Endothelial cell of umbilical vein (primary cell): Measurements from ENCODE around the gene NSUN6. TPM values are rescaled to one million over a fixed set of nuclear protein-coding genes. Genes with fewer than 3 reads are reported as not detected.

Experiments used
- BruUV-seq: library from RNA; stranded (reverse); fragments of 400-500 nt; replicated peaks from 2 replicates; lab custom pipeline; 2021; lab: Mats Ljungman, UMichigan
- CTCF ChIA-PET: fragments of 300-600, 350-600 bp; sonication (Branson Sonifier 250); formaldehyde crosslinking; loops from one replicate; lab custom pipeline; 2021; ENCODE audit warnings: antibody characterized with exemption, inconsistent platforms; lab: Charles Lee
- POLR2A ChIA-PET: fragments of 300-600, 350-600 bp; sonication (Branson Sonifier 250); formaldehyde crosslinking; loops from one replicate; lab custom pipeline; 2021; ENCODE audit warnings: antibody characterized with exemption, inconsistent platforms; lab: Charles Lee
- DNase-seq: peaks from one replicate; pipeline ENCODE4 v3.0.0-alpha.2; 2011; ENCODE audit warnings: low read depth, low spot score
- FAIRE-seq: peaks from 2 replicates; lab custom pipeline; 2011; peaks lifted over from hg19 to GRCh38; lab: Jason Lieb, UNC
- H2AFZ ChIP-seq: 2 replicates; pipeline ENCODE4 v1.6.0; 2012; ENCODE audit warnings: low read depth, low read length, control low read depth, inconsistent platforms
- H3K27ac ChIP-seq: 2 replicates; pipeline ENCODE4 v1.5.1; 2011; ENCODE audit warnings: low read depth, mild to moderate bottlenecking, control low read depth, low read length, moderate library complexity; ENCODE audit not compliant: insufficient read depth
- H3K27me3 ChIP-seq, 2 experiments: 2 replicates each; pipeline versions ENCODE4 v1.6.0 to v1.6.1; 2011; ENCODE audit warnings: low read length in 2 of 2, mixed read lengths in 1 of 2; ENCODE audit not compliant: control insufficient read depth in 2 of 2, insufficient read depth in 2 of 2
- H3K36me3 ChIP-seq, 2 experiments: 2 replicates in 1 of 2; 3 replicates in 1 of 2; pipeline ENCODE4 v1.5.1; 2011; ENCODE audit warnings: low read length in 2 of 2, mild to moderate bottlenecking in 1 of 2, moderate library complexity in 1 of 2; ENCODE audit not compliant: control insufficient read depth in 2 of 2, insufficient read depth in 2 of 2; ENCODE audit errors: extremely low read depth in 1 of 2
- H3K4me1 ChIP-seq: 3 replicates; pipeline ENCODE4 v1.5.1; 2011; ENCODE audit warnings: mild to moderate bottlenecking, low read length; ENCODE audit not compliant: control insufficient read depth, insufficient read depth; ENCODE audit errors: extremely low read depth
- H3K4me2 ChIP-seq: 2 replicates; pipeline ENCODE4 v1.6.1; 2011; ENCODE audit warnings: low read length, control low read depth, mixed read lengths; ENCODE audit not compliant: insufficient read depth
- H3K4me3 ChIP-seq, 3 experiments: fragments of 200-600 bp in 1 of 3; sonication (generic), shearing (Covaris generic) in 1 of 3; replicated peaks in 1 of 3; 2 replicates each; pipeline ENCODE4 v1.5.1; 2011 to 2016; ENCODE audit warnings: control low read depth in 3 of 3, low read length in 3 of 3, mild to moderate bottlenecking in 2 of 3, inconsistent platforms in 1 of 3, low read depth in 1 of 3, moderate library complexity in 1 of 3; ENCODE audit not compliant: insufficient read depth in 1 of 3
- H3K79me2 ChIP-seq: 2 replicates; pipeline ENCODE4 v1.6.0; 2012; ENCODE audit warnings: low read length, inconsistent platforms; ENCODE audit not compliant: control insufficient read depth, insufficient read depth
- H3K9ac ChIP-seq: replicated peaks from 2 replicates; pipeline ENCODE3; 2011; ENCODE audit warnings: low read length, control low read depth; ENCODE audit not compliant: insufficient read depth; ENCODE audit errors: extremely low read depth
- H3K9me1 ChIP-seq: replicated peaks from 3 replicates; pipeline ENCODE4 v1.6.0; 2011; ENCODE audit warnings: mild to moderate bottlenecking, low read length; ENCODE audit not compliant: control insufficient read depth, insufficient read depth; ENCODE audit errors: extremely low read depth
- H3K9me3 ChIP-seq: replicated peaks from 2 replicates; pipeline ENCODE4 v1.5.1; 2012; ENCODE audit warnings: low read length, inconsistent platforms; ENCODE audit not compliant: control insufficient read depth, insufficient read depth
- H4K20me1 ChIP-seq: replicated peaks from 2 replicates; pipeline ENCODE3; 2011; ENCODE audit warnings: mild to moderate bottlenecking, low read length; ENCODE audit not compliant: control insufficient read depth, insufficient read depth; ENCODE audit errors: extremely low read depth
- EZH2 ChIP-seq: IDR thresholded peaks from 2 replicates; pipeline ENCODE4 v1.6.1; 2012; ENCODE audit warnings: borderline replicate concordance, low read depth, mild to moderate bottlenecking, moderate library complexity, low read length, inconsistent platforms; ENCODE audit not compliant: severe bottlenecking
- FOS ChIP-seq: IDR thresholded peaks from 2 replicates; pipeline ENCODE4 v1.6.1; 2011; ENCODE audit warnings: mild to moderate bottlenecking, low read length, moderate library complexity, borderline replicate concordance; ENCODE audit not compliant: insufficient read depth
- GATA2 ChIP-seq: IDR thresholded peaks from 2 replicates; pipeline ENCODE4 v1.7.0; 2011; ENCODE audit warnings: low read depth, mild to moderate bottlenecking, moderate library complexity, mixed read lengths, low read length; ENCODE audit not compliant: insufficient read length, insufficient read depth
- JUN ChIP-seq: IDR thresholded peaks from 2 replicates; pipeline ENCODE4 v1.6.1; 2011; ENCODE audit warnings: borderline replicate concordance, low read depth; ENCODE audit not compliant: insufficient read length, insufficient read depth
- MYC ChIP-seq: IDR thresholded peaks from one replicate; pipeline ENCODE4 v1.6.1; 2011; ENCODE audit warnings: mild to moderate bottlenecking, low read depth, low read length
- POLR2A ChIP-seq: IDR thresholded peaks from 2 replicates; pipeline ENCODE4 v1.6.1; 2012; ENCODE audit warnings: low read depth, mild to moderate bottlenecking, control low read depth, low read length
- POLR2AphosphoS5 ChIP-seq: IDR thresholded peaks from 2 replicates; pipeline ENCODE4 v1.6.1; 2012; ENCODE audit warnings: low read depth, mild to moderate bottlenecking, control low read depth, low read length, moderate library complexity; ENCODE audit not compliant: insufficient read depth
- dilution Hi-C: fragments of 300-500 bp; cut with MboI; formaldehyde crosslinking; loops from one replicate; pipeline ENCODE4 v1.15.0; 2019; ENCODE audit warnings: low sequenced_read_pairs; ENCODE audit not compliant: extremely low pct_ligation_motif_present
- intact Hi-C: fragments of 100-400 bp; cut with micrococcal nuclease; formaldehyde crosslinking; loops from one replicate; pipeline ENCODE4 v1.10.0; 2022
- polyA plus RNA-seq, 4 experiments: library from polyadenylated mRNA; depleted of rRNA in 3 of 4; stranded (reverse) in 3 of 4; unstranded in 1 of 4; fragments of >200 nt; gene quantifications; 2 replicates each; pipeline versions ENCODE4 v1.2.1 to v1.2.3, GENCODE V29; 2011 to 2012; ENCODE audit warnings: missing spikeins in 1 of 4
- total RNA-seq: library from RNA; stranded (reverse); gene quantifications from 2 replicates; pipeline ENCODE4 v1.2.3, GENCODE V29; 2021
- TF ChIP-seq, protein P1 (sequence below): IDR thresholded peaks from 2 replicates; pipeline ENCODE4 v1.6.1; 2011; ENCODE audit not compliant: insufficient read depth, insufficient read length
- TF ChIP-seq, protein P2 (sequence below), 2 donors: IDR thresholded peaks; 1 replicate in 1 of 2; 2 replicates in 1 of 2; pipeline ENCODE4 v1.5.1; 2011; ENCODE audit warnings: low read length in 2 of 2, mild to moderate bottlenecking in 2 of 2, moderate library complexity in 2 of 2, control low read depth in 1 of 2, inconsistent platforms in 1 of 2, low read depth in 1 of 2; ENCODE audit not compliant: insufficient read depth in 1 of 2; ENCODE audit errors: extremely low read depth in 1 of 2

The NSUN6 gene
- total and polyA plus RNA-seq, 2 donors (not counting 3 experiments of a cell fraction or from before 2014, with no cell fraction given): 3.3 to 5.2 TPM

DNA sequence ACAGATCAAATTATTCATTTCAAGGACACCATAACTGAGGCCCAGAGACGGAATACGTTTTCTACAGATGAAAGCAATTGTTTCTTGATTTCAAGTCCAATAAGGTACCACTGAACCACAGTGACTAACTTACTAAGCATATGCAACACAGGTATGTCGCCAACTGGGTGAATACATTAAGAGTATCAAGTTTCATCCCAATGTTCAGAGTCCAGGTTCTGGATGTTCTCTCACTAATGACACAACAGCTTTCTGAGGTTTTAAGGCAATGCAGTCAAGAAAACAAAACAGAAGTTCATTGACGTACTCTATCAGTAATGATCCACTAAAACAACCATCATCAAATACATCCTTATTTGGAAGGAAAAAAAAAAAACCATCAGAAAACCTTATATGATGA lies 35.8 kb downstream of the NSUN6 start:
- Histone ChIP-seq H3K4me1 (peaks cover 7% of the 10 kb centered on the region), H3K27ac (no peak overlapping the region), H3K79me2 (no peaks in the 10 kb centered on the region), H4K20me1 (no peaks in the 10 kb centered on the region), H3K4me3 (no peak overlapping the region), H2AFZ (no peak overlapping the region), H3K27me3 (no peaks in the 10 kb centered on the region), H3K9ac (no peak overlapping the region), H3K9me1 (no peaks in the 10 kb centered on the region), H3K9me3 (no peaks in the 10 kb centered on the region), H3K4me2 (no peak overlapping the region), H3K36me3 (no peaks in the 10 kb centered on the region)
- no peak for FAIRE-seq
- POLR2A ChIA-PET: no interaction called here
- DNase-seq: no peak
- intact Hi-C loops (no loop called here), dilution Hi-C loops (no loop called here)
- CTCF ChIA-PET: no interaction called here
- TF ChIP-seq, protein P1, sequence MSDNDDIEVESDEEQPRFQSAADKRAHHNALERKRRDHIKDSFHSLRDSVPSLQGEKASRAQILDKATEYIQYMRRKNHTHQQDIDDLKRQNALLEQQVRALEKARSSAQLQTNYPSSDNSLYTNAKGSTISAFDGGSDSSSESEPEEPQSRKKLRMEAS: no peak
- TF ChIP-seq EZH2 (no peak), JUN (no peak), FOS (no peak), POLR2AphosphoS5 (no peak), MYC (no peak), POLR2A (no peak), GATA2 (no peak)
- TF ChIP-seq, protein P2, sequence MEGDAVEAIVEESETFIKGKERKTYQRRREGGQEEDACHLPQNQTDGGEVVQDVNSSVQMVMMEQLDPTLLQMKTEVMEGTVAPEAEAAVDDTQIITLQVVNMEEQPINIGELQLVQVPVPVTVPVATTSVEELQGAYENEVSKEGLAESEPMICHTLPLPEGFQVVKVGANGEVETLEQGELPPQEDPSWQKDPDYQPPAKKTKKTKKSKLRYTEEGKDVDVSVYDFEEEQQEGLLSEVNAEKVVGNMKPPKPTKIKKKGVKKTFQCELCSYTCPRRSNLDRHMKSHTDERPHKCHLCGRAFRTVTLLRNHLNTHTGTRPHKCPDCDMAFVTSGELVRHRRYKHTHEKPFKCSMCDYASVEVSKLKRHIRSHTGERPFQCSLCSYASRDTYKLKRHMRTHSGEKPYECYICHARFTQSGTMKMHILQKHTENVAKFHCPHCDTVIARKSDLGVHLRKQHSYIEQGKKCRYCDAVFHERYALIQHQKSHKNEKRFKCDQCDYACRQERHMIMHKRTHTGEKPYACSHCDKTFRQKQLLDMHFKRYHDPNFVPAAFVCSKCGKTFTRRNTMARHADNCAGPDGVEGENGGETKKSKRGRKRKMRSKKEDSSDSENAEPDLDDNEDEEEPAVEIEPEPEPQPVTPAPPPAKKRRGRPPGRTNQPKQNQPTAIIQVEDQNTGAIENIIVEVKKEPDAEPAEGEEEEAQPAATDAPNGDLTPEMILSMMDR (IDR thresholded peaks at IDR 0.05; ENCODE audit: extremely low read depth in 1 of 2, insufficient read depth in 1 of 2, low read depth in 1 of 2, low read length in 2 of 2): no peak
- BruUV-seq: no TSS peak
